GM18867 (cell line): ENCODE results near the gene SFT2D2.
"Not testable (repeated sequence)": the region's sequence is repeated elsewhere in the genome, so short reads cannot be mapped to it uniquely, and the experiment has no call there.

Source experiments
- ATAC-seq: cut with Tn5 transposase; IDR thresholded peaks from one replicate; pipeline ENCODE4 v1.9.1; 2021; ENCODE audit warnings: mild to moderate bottlenecking, moderate library complexity; ENCODE audit not compliant: unreplicated experiment

SFT2D2 gene

DNA sequence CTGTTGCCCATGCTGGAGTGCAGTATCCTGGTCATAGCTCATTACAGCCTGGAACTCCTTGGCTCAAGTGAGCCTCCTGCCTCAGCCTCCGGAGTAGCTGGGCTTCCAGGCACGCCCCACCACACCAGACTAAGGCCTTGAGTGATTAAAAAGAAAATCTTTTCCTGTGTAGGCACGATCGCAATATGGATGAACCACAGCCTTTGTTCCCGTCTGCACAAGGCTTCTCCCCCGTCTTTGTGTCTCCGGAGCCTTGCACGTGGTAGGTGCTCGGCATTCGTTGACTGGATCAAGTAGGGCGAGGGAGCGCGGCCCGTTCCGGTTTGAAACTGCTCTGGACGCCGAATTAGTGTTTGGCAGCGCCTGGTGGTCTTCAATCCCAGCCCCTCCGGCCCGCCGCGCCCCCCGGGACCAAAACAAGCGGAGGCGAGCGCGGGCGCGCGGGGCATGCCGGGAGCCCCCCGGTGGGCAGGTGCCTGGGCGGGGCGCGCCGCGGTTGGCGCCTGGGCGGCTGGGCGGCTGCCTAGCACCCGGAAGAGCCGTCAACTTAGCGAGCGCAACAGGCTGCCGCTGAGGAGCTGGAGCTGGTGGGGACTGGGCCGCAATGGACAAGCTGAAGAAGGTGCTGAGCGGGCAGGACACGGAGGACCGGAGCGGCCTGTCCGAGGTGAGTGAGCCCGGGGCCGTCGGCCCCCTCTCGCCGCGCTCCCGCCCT, at the start of gene SFT2D2:
Gene SFT2D2 (plus strand): TSS at position 529 of the 715 bp plus-strand sequence. CDS start 76 bp downstream, at position 605.
- peak; percentile 80 for ATAC-seq

DNA sequence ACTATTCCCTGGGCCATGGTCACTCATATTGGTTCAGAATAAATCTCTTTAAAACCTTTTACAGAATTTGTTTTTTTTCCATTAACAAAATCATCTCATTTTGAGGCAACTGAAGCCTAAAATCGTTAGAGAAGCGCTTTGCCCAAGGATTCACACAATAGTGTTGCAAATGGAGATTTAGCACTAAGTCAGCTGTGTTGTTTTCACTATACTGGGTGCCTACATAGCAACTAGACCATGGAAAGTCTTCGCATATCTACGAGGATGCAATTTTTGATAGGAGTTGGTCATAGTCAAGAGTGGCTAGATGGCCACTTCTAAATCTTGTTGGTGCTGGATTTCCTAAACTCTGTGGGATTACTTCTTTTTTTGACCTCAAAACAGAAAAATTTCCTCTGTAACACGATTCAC, 47.6 kb upstream of the SFT2D2 start:
- ATAC-seq = peak; percentile 0

DNA sequence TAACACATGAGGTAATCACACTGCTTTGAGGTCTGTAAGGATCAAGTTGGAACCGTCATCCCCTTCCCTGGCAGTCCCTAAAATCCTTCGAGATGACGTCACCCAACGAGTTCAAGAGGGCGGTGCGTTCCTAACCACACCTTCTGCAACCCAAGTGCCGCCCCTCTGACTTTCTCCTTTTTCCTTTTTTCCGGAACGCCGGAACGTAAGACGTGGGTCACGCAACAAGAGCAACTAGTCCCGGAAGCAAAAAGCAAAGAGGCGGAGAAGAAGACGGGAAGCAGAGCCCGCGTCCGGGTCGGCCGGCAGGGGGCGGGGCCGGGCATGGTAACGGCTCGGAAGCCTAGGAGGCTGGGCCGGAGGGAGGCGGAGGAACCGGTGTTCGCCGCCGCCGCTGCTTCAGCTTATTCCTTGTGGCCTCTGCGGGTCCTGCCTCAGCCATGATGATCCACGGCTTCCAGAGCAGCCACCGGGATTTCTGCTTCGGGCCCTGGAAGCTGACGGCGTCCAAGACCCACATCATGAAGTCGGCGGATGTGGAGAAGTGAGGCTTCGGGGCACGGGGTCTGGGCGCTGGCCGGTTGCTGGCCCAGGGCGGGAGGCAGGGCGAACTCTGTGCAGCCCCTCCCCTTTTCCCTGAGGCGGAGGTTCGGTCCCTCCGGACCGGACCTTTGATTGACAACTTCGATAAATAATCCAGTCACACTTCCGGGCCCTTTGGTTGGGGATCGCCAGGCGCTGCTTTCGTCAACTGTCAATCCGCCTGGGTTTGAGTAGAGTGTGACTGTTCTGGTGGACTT, 47.0 kb upstream of the SFT2D2 start, which contains the start of gene TIPRL:
Gene TIPRL (plus strand): TSS at position 325 of the 800 bp plus-strand sequence. CDS start 116 bp downstream, at position 441.
- peak; percentile 93 for ATAC-seq

DNA sequence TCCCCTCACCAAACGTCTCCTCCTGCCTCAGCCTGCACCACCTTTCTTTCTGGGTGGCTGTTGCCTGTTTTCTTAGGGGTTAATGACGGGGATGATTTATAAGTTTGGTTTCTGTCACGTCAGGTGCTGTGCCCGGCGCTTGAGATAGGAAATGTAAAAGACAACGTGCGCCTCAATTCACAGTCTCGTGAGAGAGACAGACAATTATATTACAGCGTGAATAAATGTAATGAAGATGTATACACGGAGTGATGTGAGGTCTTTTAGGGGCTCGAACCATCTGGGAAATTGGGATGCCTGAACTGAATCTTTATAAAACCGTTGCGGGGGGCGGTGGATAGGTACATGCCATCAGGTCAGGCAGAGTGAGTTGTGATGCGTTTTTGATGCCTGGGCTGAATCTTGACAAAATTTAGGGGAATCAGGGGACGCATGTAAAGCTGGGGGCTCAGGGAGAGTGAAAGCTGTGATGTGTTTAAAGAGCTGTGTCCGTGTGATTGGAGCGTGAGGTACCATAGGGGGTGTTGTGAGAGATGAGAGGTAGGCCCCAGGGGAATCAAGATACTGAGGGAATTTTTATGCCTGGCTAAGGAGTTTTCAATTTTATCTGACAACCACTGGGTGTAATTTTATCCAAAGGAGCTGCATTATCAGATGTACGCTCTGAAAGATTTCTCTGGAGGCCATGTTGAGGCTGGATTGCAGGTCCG, 46.2 kb upstream of the SFT2D2 start:
- ATAC-seq = no peak

DNA sequence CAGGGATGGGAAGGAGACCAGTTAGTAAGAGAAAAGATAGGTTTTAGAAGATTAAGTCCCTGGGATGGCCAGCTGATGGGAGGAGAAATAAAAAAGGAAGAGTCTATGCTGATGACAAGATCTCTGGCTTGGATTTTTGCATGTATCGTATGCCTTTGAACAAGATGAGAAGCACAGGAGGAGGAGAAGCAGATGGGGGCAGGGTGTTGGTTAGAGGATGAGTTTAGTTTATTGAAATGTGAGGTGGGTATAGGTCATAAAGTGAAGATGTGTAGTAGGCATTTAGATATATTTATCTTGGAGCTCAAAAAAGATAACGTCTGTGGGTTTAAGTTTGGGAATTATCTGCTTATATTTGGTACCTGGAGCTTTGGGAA, 45.7 kb upstream of the SFT2D2 start:
- no peak for ATAC-seq

DNA sequence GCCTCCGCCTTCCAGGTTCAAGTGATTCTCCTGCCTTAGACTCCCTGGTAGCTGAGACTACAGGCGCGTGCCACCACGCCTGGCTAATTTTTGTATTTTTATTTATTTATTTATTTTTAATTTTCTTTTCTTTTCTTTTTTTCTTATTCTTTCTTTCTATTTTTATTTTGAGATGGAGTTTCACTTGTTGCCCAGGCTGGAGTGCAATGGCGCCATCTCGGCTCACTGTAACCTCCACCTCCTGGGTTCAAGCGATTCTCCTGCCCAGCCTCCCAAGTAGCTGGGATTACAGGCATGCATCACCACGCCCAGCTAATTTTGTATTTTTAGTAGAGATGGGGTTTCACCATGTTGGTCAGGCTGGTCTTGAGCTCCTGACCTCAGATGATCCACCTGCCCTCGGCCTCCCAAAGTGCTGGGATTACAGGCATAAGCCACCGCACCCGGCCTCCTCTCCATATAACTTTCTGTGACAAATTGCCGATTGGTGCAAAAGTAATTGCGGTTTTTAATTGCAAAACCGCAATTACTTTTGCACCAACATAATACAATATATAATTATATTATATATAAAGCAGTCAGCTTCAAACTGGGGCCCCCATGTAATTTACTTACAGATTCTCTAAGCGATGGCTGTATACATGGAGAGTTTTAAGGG, 44.6 kb upstream of the SFT2D2 start:
- ATAC-seq = not testable (repeated sequence)

DNA sequence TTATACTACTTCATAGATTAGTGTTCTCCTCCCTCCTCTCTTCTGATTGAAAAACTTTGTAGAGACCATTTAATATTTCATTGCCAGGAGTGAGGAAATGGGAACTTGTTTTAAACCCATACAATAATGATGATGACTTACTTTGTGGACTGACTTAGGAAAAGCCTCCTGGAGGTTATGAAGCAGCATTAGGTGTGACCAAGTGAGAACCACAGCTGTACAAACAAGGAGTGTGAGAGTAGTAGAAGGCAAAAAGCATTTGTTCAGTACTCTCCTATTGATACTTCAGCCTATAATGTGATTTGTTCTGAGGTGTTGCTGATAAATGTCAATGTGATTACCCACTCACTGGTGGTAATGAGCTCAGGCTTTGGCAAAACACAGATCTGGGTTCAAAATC, 38.6 kb upstream of the SFT2D2 start:
- ATAC-seq = no peak

DNA sequence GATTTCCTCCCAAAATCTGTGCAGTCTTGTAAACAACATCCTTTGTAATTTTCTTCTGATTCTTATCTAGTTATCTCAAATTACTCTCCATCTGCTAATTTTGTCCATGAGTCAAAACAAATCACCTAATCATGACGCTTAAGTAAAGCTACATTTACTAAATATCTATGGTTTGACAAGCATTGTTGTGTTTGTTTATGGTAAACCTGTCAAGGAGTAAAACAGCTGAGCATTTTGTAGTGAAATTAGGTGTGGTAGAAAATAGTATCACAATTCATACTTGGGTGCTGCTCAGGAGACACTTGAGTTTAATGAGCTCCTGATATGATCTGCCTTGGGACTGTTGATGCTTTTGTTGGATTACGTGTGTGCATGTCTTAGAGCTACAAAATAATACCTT, 35.4 kb upstream of the SFT2D2 start:
- ATAC-seq = no peak

DNA sequence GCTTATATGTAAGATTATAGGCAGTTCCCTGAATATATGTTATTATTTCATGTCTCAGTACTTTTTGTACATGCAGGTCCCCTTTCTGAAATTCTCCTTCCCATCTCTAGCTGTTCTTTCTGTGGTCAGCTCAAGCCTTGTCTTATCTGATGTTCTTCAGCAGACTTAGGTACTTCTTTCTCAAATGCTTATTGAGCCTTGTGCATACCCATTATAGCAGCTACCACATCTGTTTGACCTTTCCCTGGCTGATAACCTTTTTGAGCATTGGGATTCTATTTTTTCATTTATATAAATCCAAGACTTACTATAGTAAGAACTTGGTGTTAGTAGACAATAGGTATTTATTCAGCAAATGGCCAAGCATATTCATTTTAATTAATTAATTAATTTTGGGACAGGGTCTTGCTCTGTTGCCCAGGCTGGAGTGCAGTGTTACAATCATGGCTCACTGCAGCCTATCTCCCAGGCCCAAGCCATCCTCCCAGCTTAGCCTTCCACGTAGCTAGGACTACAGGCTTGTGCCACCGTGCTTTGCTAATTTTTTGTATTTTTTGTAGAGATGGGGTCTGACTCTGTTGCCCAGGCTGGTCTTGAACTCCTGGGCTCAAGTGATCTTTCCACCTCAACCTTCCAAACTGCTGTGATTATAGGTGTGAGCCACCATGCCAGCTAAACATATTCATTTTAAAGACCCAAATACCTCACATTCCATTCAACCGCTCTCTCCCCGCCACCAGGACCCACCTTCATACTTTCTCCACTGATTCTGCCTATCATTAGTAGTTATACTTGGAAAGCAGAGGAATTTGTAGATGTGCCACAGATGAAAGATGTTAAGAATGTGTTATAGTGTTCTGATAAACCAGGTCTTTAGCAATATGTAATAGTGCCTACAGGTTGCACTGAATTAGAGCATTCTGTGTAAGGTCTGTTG, 30.3 kb upstream of the SFT2D2 start:
- no peak for ATAC-seq

DNA sequence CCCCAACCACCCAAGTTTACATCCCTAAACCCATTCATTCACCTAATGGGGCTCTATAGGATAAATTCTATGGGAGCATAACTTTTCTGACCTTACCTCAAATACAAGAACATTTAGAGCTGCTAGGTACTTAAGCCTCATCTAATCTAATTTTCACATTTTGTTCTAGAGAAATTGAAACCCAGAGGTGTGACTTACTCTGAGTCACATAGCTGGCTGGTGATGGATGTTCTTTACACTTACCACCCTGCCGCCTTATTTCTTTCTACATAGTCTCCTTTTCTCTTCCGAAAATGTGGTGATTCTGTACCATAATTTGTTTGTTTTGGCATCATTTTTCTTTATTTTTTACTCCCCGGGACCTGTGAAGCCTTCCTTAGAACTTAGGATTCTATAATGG, 26.7 kb upstream of the SFT2D2 start:
- no peak for ATAC-seq

DNA sequence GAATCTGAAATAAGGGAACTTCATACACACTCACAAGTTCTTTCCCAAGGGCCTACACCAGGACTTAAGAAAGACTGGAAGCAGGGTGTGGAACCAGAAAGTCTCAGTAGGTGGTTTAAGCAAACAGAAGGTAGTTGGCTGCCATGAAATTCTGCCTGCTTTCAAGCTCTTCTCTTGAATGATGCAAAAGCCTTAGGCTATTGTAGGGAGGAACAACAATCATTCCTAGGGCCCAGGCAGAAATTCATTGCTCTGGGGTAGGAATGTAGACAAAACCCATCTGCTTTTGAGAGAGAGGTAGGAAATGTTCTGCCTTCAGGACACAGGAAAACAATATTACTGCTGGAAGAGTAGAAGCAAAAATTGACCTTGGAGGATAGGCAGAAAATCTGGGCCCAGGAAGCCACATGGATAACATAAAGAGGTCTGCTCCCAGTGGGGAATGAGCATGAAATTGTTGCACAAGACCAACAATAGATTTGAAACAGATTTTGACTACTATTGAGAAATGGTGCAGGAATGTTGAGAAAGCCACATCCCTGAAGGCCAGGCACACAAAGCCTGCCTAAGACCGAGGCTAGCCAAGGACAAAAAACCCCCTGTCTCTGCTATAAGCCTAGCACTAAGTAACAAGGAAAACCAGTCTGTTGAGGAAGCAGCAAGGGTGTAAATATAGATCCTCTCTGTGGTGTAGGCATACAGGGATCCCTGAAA, 22.7 kb upstream of the SFT2D2 start:
- no peak for ATAC-seq

DNA sequence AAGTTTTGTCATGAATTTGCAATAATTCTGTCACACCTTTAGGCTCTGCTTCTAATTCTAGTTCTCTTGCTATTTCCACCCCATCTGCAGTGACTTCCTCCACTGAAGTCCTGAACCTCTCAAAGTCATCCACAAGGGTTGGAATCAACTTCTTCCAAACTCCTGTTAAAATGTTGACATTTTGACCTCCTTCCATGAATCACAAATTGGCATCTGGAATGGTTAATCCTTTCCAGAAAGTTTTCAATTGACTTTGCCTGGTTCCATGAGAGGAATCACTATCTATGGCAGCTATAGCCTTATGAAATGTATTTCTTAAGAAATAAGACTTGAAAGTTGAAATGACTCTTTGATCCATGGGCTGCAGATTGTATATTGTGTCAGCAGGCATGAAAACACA, 19.7 kb upstream of the SFT2D2 start:
- no peak for ATAC-seq

DNA sequence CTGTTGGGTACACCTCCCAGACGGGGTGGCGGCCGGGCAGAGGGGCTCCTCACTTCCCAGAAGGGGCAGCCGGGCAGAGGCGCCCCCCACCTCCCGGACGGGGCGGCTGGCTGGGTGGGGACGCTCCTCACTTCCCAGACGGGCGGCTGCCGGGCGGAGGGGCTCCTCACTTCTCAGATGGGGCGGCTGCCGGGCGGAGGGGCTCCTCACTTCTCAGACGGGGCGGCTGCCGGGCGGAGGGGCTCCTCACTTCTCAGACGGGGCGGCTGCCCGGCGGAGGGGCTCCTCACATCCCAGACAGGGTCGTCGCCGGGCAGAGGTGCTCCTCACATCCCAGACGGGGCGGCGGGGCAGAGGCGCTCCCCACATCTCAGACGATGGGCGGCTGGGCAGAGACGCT, 18.1 kb upstream of the SFT2D2 start:
- ATAC-seq = not testable (repeated sequence)

DNA sequence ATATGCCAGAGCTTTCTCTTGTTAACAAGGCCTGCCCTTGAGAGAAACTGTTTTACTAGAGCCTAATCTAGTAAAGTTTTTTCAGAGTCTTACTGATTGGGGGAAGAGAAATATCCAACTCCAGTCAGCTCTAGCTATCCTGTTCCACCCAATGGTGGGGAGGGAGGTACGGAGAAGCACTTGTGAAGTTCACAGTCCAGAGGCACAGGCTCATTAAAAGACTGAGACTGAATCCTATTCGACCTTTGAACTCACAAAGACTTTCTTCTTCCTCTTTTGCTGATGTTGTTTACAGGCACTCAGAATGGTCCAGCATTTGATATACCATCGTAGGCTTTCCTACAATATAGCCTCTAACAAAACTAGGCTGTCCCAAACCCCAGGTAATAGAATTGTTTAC, 15.5 kb upstream of the SFT2D2 start:
- ATAC-seq = no peak

DNA sequence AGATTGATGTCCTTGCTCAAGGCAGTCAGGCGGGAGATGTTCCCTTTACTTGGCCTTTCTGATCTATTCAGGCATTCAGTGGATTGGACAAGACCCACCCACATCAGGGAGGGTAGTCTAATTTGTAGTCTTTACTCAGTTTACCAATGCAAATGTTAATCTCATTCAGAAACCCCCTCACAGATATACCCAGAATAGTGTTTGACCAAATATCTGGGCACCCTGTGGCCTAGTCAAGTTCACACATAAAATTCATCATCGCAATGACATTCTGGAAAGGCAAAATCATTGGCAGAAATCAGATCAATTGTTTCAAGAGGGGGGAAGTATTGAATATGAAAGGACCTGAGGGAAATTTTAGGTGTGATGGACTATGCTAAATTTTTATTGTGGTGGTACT, 12.5 kb upstream of the SFT2D2 start:
- ATAC-seq = no peak

DNA sequence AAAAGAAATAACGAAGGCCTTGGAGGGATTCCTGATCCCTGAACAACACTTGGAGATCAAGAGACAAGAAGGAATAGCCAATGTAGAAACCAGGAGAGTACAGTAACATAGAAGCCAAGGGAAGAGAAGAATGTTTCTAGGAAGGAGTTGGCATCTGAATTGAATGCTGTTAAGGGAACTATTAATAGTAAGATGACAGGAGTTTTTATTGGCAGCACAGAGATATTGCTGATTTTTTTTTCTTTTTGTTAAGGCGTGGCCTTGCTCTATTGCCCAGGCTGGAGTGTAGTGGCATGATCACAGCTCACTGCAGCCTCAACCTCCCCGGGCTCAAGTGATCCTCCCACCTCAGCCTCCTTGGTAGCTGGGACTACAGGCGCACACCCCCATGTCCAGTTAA, 9.6 kb upstream of the SFT2D2 start:
- no peak for ATAC-seq

DNA sequence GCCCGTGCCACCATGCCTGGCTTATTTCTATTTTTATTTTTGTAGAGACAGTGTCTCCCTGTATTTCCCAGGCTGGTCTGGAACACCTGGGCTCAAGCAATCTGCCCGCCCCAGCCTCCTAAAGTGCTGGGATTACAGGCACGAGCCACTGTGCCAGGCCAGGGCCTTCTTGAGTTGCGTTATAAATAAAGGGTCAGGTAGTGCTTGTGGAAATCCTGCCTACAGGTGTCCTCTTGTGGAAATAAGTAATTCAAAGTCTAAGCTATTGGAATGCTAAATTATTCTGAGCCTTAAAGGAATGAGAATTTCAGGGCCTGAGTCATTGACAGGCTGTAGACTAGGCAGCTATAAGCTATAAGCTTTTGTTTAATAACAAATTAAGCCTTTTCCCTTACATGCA, 8.1 kb upstream of the SFT2D2 start:
- no peak for ATAC-seq

DNA sequence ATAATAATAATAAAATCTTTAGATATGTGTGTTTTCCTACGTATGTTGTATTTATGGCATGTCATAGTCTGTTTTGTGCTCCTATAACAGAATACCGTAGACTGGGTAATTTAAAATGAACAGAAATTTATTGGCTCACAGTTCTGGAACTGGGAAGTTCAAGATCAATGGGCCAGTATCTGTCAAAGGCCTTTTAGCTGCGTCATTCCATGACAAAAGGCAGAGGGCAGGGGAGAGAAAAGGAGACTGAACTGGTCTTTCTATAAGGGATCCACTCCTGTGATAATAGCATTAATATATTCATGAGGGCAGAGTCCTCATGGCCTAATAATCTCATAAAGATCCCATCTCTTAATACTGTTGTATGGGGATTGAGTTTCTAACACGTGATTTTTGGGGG, 7.1 kb upstream of the SFT2D2 start:
- ATAC-seq = no peak

DNA sequence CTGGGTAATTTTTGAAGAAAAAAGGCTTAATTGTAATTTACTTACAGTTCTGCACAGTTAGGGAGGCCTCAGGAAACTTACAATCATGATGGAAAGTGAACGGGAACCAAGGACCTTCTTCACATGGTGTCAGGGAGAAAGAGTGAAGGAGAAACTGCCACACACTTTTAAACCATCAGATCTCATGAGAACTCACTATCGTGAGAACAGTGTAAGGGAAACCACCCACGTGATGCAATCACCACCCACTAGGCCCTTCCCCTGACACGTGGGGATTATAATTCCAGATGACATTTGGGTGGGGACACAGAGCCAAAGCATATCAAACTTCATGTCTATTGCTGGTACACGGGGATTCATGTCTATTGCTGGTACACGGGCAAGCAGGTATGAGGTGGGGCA, 5.3 kb upstream of the SFT2D2 start:
- ATAC-seq = no peak
